Measurements from ENCODE around the gene DMC1.
"Not testable (repeated sequence)": the region's sequence is repeated elsewhere in the genome, so short reads cannot be mapped to it uniquely, and the experiment has no call there.

DMC1 gene

DNA sequence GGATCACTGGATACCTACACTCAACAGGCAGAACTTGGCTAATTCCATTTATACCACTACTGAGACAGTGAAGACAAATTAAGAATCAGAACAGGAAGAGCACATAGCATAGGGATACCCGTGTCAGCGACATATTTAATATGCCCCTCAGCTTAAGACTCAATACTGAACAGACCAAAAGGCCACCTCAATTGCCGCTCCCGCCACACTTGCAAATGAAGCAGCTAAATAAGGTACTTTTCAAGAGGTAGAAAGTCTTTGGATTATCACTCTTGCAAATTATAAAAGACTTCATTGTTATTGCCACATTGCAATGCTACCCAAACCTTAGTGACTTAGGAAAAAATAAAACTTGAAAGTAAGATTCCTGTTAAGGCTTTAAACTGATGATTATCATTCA lies 67.0 kb downstream of the DMC1 start:
- no peak for DNase-seq (ENCODE audit: low read depth in 2 of 2)

GRCh38 chr22:38501797-38502672 lies 67.9 kb downstream of the DMC1 start:
- DNase-seq (ENCODE audit: low read depth in 2 of 2), result no peak

DNA sequence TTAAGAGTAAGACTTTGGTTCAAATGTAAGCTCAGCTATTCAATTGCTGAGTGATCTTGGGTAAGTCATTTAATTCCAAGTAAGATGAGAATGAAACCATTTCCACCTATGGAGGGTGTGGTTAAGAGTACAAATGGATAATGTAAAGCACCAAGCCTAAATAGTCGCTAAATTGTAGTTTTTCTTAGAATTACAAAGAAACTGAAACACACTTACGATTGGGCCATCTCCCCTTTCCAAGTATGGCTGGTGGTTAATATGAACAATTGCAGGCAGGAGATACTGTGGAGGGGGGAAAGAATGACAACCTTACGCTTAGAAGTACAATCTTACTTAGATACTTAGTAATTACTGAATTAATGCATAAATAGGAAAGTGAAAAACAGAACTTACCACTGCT lies 72.1 kb downstream of the DMC1 start:
- no peak for DNase-seq (ENCODE audit: low read depth in 2 of 2)

GRCh38 chr22:38494939-38495338 lies 75.0 kb downstream of the DMC1 start:
- no peak for DNase-seq (ENCODE audit: low read depth in 2 of 2)

GRCh38 chr22:38494498-38494897 lies 75.5 kb downstream of the DMC1 start:
- no peak for DNase-seq (ENCODE audit: low read depth in 2 of 2)

- no peak for DNase-seq (ENCODE audit: low read depth in 2 of 2)
These were observed 78.2 kb downstream of the DMC1 start for GRCh38 chr22:38491707-38492348.

DNA sequence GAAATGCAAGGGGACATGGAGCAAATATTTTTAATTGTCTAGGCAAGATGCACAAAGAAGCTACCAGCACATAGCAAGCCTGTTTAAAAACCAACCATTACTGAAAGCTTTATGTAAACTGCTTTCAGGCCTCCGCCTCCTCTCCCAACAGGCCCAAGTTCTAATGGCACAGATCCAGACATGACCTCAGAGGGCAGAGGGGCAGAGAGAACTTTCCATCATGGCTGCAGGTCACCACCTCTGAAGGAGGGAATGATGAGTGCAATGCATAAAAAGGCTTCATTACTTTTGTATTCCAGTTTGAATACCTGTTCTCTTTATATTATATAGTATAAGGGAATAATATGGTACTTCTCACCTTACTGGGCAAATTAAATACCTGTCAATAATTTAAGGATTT lies 79.1 kb downstream of the DMC1 start:
- no peak for DNase-seq (ENCODE audit: low read depth in 2 of 2)

DNA sequence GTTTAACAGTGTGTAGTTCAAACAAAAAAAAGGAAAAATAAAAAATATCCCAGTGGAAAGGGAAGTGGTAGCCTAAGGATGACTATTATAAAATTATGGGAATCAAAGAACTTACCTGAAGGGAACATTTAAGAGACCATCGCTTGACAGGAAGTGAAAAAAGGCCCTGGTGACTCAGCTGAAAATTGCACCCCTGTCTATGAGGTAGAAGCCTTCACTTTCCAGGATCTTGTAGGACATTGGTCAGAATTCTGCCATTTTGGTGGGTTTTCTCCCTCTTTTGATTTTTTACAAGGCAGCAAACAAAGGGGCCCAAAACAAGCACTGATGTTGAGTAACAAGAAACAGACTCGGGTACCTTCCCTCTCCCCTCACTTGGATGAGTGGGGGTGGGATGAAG lies 79.5 kb downstream of the DMC1 start:
- DNase-seq (ENCODE audit: low read depth in 2 of 2), result no peak

- no peak for DNase-seq (ENCODE audit: low read depth in 2 of 2)
These were observed 80.3 kb downstream of the DMC1 start for GRCh38 chr22:38489561-38490145.

- no peak for DNase-seq (ENCODE audit: low read depth in 2 of 2)
These were observed 80.8 kb downstream of the DMC1 start for GRCh38 chr22:38489142-38489541.

DNA sequence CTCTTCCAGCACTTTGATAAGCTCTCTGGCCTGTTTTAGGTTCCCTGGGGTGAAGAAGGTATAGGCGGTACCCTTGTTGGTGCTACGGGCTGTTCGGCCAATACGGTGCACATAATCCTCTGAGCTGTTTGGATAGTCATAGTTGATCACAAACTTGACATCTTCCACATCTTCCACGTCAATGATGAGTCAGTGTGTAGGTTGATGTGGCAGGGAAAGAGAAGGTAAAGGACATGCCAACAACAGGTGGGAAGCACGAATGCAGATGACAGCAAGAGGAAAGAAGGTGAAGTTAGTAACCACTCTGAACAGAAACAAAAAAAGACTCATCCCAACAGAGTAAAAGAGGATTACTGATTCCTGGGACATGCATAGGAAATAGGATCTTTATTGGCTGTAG lies 82.0 kb downstream of the DMC1 start:
- DNase-seq (ENCODE audit: low read depth in 2 of 2), result no peak

DNA sequence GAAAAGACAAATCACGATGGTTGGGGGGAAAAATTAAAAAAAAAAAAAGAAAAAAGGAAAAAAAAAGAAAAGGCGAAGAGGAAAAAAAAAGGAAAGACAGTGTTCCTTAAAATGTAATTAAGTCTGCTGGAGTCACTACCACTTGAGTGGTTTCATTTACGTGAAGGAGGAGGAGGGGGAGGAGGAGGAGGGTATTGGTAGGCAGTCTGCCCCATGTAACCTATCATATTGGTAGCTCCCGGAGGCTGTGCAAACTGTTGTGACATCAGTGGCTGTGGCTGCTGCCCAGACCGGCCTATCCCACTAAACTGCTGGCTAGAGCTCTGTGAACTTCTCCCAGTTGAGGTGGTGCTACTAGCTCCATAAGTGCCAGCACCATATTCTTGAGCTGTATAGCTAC lies 84.2 kb downstream of the DMC1 start:
- no peak for DNase-seq (ENCODE audit: low read depth in 2 of 2)

DNA sequence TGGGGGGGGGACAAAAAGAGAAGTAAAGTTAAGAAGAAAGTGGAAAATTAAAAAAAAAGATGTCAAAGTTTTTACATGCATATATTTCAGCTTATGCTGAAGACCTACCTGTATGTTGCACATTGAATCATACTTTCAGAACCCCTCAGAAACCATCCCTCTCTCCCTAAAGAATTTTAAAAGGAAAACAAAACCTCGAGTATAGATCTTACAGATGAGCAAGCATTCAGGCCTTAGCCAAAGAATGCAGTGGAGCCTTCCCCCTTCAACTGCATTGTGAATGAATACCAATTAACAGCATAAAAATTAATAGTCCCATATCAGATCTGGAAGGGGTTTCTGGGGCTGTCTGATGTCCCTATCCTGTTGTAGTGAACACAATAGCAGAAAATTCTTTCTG lies 85.7 kb downstream of the DMC1 start:
- no peak for DNase-seq (ENCODE audit: low read depth in 2 of 2)

DNA sequence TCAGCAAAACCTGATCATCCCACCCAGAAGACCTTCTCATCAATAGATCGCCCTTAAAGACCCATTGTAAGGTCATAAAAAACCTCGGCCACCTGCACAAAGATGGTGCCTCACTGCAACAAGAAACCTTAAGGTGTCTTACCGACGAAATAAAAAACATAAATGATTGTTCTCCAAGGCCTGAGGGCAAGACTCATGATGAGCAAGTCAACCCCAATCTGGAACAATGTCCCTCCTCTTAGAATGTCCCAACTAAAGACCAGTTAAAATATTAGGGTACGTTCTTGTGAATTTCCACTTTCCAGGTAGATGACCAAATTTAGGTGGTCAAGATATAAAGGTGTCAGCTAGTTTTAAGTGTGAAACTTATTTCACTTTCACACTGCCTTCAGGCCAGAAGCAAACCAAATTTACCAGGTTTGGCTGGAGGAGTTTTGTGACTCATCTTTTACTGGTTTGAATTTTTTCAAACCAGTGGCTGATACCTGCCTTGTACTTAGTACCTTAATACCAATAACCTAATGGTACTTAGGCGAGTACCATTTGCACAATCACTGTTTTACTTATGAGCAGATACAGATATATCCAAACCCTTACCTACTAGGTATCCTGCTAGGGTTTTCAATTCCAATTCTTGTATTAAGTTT lies 87.2 kb downstream of the DMC1 start:
- DNase-seq (ENCODE audit: low read depth in 2 of 2), result no peak

DNA sequence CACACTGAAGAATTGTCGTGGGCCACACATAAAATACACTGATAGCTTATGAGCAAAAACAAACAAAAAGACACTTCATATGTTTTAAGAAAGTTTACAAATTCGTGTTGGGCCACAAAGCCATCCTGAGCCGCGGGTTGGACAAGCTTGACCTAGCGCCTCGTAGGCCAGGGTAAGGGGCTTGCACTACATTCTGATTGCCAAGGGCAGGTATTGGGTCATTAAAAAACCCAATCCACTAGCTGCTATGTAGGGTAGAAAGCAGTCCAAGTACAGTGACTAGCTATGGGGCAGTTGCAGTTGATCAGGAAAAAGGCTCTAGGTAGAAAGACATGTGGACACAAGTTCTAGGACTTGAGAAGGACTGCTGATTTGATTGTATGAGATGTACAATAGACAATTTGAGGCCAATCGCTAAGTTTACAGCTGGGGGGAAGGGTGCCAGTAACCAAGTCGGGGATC lies 88.1 kb downstream of the DMC1 start:
- no peak for DNase-seq (ENCODE audit: low read depth in 2 of 2)

- no peak for DNase-seq (ENCODE audit: low read depth in 2 of 2)
These were observed 88.7 kb downstream of the DMC1 start for GRCh38 chr22:38481162-38481870.

DNA sequence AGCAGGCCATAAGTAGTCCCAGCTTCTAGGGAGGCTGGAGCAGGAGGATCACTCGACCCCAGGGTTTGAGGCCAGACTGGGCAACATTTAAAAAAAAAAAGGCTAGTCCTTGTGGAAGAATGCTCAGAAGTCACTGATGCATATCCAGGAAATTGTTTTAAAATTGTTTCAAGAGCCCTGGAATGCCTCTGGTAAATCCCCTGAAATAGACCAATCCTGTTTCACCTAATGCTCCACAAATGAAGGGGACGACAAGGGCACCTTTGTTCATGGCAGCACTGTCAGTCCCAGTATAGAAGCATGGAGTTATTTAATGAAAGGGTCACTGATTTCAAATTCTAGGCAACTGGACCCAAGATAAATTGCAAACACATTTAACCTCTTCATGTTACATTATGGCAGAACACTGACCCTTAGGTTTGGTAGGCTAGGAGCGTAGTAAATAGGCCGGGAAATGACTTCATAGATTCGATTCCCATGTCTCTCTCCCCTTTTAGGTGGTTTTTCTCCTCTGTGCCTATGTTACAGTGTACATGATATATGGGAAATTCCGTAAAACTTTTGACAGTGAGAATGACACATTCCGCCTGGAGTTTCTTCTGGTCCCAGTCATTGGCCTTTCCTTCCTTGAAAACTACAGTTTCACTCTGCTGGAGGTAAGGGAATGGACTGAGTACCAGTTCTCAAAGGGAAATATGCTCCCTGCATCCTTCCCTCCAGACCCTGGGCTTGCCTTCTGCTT lies 90.7 kb downstream of the DMC1 start:
- no peak for DNase-seq (ENCODE audit: low read depth in 2 of 2)

DNA sequence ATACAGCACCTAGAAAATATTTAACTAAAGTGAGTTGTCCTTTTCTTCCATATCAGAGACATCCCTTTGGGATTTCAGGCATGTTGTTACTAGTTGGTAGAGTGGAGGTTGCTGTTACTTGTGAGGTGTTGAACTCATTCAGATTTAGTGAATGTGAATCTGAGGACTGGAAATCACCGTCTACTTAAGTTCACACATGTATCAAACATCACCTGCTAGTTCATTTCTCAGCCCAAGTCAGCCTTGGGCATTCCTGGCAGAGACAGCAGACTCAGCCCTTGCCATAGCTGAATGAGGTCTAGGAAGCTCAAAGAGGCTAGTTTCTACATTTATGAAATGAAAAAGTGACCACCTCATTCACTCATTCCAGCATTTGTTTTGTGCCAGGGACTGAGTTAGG lies 92.4 kb downstream of the DMC1 start:
- no peak for DNase-seq (ENCODE audit: low read depth in 2 of 2)

DNA sequence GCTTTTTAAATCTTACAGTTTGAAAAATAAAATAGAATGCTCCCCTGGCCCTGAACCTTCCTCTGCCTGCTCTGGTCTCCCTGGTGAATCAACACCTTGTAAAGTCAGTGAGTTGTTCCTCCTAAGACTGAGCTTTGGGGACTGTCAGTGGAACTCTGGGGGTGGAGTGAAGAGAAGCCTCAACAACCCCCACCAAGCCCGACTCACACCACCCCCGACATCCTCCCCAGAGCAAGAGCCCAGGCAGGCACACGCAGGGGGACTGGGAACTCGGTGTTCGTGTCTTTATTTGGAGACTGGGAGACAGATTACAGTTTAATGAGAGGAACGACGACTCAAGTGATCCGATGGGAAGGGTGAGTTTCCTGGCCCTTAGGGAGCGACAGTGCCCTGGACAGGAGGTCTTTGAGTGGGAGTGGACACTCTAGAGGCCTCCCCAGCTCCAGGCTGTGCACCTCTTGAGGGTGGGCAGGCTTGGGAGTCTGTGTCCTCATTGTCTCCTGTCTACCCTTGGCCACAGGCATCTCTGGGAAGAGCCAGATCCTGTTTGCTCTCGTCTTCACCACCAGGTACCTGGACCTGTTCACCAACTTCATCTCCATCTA lies 95.9 kb downstream of the DMC1 start:
- no peak for DNase-seq (ENCODE audit: low read depth in 2 of 2)

- no peak for DNase-seq (ENCODE audit: low read depth in 2 of 2)
These were observed 98.7 kb downstream of the DMC1 start for GRCh38 chr22:38471237-38471636.

DNA sequence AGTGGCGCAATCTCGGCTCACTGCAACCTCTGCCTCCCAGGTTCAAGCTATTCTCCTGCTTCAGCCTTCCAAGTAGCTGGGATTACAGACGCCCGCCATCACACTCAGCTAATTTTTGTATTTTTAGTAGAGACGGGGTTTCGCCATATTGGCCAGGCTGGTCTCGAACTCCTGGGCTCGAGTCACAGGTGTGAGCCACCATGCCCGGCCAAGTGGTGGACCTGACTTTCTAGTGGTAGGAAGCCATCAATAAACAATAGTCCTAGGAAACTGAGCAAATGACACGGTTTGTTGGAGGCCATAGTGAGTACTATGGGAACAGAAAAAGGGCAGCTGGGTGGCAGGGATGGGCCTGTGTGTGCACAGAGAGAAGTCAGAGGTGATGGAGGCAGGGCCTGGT lies 99.8 kb downstream of the DMC1 start:
- not testable (repeated sequence) for DNase-seq (ENCODE audit: low read depth in 2 of 2)
